ENCODE results near the gene C11orf91.

Gene C11orf91

DNA sequence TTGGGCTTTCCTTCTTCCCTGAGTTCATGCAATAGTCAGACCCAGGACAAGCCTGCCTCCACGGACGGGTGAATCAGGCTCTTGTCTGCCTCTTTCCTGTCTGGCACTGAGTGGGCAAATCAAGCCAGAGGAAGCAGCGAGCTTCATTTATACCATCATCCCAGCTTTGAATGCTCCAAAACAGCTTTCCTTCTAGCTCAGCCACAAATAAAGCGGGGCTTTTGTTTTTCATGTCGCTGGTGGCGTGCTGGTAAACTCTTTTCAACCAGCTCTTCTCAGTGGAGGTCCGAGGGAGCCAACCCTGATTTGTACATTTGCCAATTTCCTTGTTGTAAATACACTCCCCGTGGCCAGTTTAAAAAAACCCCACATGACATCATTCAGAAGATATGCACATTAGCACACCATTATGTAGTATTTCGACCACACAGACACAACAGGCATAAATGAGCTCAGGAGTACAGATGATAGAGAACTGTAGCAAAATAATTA lies 8.6 kb downstream of the C11orf91 start:
- no peak overlapping the region for H3K4me3 Mint-ChIP-seq
- no peak overlapping the region for H3K27ac Mint-ChIP-seq
- H3K27me3 Mint-ChIP-seq (ENCODE audit: low read depth, poor library complexity): peaks cover 19% of the 10 kb centered on the region
- H3K9me3 Mint-ChIP-seq: no peaks in the 10 kb centered on the region
- TF ChIP-seq, protein P1, sequence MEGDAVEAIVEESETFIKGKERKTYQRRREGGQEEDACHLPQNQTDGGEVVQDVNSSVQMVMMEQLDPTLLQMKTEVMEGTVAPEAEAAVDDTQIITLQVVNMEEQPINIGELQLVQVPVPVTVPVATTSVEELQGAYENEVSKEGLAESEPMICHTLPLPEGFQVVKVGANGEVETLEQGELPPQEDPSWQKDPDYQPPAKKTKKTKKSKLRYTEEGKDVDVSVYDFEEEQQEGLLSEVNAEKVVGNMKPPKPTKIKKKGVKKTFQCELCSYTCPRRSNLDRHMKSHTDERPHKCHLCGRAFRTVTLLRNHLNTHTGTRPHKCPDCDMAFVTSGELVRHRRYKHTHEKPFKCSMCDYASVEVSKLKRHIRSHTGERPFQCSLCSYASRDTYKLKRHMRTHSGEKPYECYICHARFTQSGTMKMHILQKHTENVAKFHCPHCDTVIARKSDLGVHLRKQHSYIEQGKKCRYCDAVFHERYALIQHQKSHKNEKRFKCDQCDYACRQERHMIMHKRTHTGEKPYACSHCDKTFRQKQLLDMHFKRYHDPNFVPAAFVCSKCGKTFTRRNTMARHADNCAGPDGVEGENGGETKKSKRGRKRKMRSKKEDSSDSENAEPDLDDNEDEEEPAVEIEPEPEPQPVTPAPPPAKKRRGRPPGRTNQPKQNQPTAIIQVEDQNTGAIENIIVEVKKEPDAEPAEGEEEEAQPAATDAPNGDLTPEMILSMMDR (IDR thresholded peaks at IDR 0.05): no peak
- peaks cover 21% of the 10 kb centered on the region for H3K4me1 Mint-ChIP-seq
- no peaks in the 10 kb centered on the region for H3K36me3 Mint-ChIP-seq (ENCODE audit: low read depth)
- DNase-seq: no peak

DNA sequence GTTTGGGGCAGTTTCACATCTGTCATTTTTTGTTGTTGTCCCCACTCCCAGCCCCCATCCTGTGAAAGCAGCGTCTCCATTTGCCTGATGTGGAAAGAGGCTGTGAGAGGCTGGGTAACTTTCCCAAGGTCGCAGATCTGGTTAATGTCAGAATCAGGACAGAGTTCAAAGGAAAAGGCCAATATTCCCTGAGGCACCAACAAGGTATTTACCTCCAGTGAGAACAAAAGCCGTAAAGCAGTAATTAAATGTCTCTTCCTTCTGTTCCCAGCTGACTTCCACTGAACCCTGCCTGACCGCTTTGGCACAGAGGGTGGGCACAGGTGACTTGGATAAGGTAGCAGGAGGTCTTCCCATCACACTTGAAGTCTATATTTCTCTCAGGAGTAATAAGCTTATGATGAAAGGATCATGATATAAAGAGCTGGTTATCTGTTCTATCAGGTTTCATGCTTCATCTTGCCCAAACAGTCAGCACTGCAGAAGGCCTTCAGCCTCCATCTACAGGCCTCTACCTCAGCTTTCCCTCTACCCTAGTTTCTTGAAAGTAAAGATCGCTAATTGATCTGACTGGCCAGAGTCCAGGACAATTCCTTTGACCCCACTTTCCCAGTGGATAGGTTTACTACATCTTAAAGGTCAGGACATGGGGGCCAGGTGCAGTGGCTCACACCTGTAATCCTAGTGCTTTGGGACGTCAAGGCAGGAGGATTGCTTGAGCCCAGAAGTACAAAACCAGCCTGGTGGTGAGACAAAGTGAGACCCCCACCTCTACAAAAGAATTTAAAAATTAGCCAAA lies 9.4 kb downstream of the C11orf91 start:
- Mint-ChIP-seq H3K36me3 (ENCODE audit: low read depth) (no peaks in the 10 kb centered on the region), H3K27ac (no peak overlapping the region), H3K4me3 (no peak overlapping the region), H3K4me1 (peaks cover 21% of the 10 kb centered on the region), H3K27me3 (ENCODE audit: low read depth, poor library complexity) (peaks cover 15% of the 10 kb centered on the region), H3K9me3 (no peaks in the 10 kb centered on the region)
- TF ChIP-seq, protein P1 (IDR thresholded peaks at IDR 0.05): no peak
- DNase-seq: no peak

DNA sequence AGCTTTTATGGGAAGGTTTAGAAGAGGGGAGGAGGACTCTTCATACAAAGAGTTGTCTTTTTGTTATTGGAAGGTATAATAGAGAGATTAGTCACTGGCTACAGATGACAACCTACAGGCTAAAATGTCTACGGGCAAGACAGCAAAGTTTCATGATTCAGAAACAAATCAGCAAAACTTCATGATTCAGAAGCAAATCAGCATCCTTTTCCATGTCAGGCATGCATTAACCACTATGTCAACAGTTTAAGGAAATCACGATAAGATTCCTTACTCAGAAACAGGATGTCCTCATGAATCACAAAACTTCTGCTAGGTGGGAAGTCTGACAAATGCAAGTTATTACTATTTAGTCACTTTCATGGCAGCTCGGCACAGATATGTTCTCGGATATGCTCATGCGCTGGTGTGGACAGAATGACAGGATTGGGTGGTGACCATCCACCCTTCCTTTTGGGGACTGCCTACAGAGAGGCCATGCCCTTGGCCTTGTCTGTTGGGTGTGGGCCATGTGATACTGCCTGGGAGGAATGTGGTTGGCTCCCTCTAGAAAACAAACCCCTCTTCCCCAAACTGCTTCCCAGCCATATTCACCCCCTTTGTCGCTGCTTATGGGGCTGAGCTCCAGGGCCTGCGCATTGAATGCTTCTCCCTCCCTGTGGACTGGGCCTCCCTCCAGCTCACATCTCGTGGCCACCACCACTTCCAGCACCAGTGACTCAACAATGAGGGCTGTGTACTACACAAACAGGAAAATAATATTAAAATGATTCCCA lies 10.1 kb downstream of the C11orf91 start:
- H3K36me3 Mint-ChIP-seq (ENCODE audit: low read depth): no peaks in the 10 kb centered on the region
- no peak for DNase-seq
- H3K4me1 Mint-ChIP-seq: peaks cover 21% of the 10 kb centered on the region
- peaks cover 15% of the 10 kb centered on the region for H3K27me3 Mint-ChIP-seq (ENCODE audit: low read depth, poor library complexity)
- TF ChIP-seq, protein P1 (IDR thresholded peaks at IDR 0.05): no peak
- H3K27ac Mint-ChIP-seq: no peak overlapping the region
- H3K4me3 Mint-ChIP-seq: no peak overlapping the region
- no peaks in the 10 kb centered on the region for H3K9me3 Mint-ChIP-seq

DNA sequence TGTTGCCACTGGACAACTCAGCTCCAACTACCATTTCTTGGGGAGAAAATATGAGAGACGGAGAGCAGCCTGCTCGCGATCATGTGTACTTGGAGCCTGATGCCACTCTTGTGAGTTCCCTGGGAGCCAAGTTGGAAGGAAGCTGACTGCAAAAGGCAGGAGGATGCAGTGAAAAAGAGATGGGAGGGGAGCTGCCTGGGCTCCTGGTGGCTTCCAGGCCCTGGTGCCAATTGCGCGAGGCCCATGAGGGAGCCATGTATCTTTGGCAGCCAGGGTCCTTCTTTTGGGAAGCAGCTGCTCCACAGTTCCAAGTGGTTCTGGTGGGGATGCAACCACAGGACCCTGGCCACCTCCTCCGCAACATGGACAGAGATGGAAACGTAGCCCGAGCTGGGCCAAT lies 11.1 kb downstream of the C11orf91 start:
- Mint-ChIP-seq H3K27ac (no peak overlapping the region), H3K4me1 (peaks cover 23% of the 10 kb centered on the region), H3K36me3 (ENCODE audit: low read depth) (no peaks in the 10 kb centered on the region), H3K27me3 (ENCODE audit: low read depth, poor library complexity) (peaks cover 15% of the 10 kb centered on the region), H3K4me3 (no peak overlapping the region), H3K9me3 (no peaks in the 10 kb centered on the region)
- no peak for DNase-seq
- TF ChIP-seq, protein P1 (IDR thresholded peaks at IDR 0.05): no peak

DNA sequence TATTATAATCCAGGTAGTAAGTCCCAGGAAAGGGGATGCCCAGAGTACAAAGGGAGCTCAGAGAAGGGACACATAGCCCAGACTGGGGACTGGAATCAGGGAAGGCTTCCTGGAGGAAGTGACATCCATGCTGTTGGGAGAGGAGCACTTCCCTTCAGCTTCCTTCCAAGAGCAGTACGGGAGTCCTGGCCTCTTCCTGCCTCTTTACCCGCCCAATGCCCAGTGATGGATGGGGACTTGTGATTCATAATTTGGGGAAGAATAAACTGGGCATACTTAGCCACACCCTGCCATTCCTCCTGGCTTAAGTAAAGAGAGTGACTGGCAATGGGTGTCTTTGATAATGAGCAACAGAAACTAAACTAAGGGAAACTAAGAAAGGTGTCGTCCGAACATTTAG lies 11.5 kb downstream of the C11orf91 start:
- Mint-ChIP-seq H3K27ac (no peak overlapping the region), H3K36me3 (ENCODE audit: low read depth) (no peaks in the 10 kb centered on the region), H3K4me1 (peaks cover 27% of the 10 kb centered on the region), H3K9me3 (no peaks in the 10 kb centered on the region), H3K27me3 (ENCODE audit: low read depth, poor library complexity) (peaks cover 15% of the 10 kb centered on the region), H3K4me3 (no peak overlapping the region)
- TF ChIP-seq, protein P1 (IDR thresholded peaks at IDR 0.05): no peak
- DNase-seq: no peak

All from nephron progenitor cell (in vitro differentiated cells).